ENCODE measurements around the gene TLCD1. TPM values are rescaled to one million over a fixed set of nuclear protein-coding genes. Genes with fewer than 3 reads are reported as not detected.
A peak's percentile ranks its signal among the peaks of the same experiment; 100 is the strongest.

The TLCD1 gene
- total and polyA plus RNA-seq, 10 of the 15 experiments (the other 5 are each of a cell fraction or from before 2014, with no cell fraction given) = 2.9 to 19.8 (median 7.7) TPM

- peak; percentile 59; the same call in 1 of the 2 replicates for TF ChIP-seq POLR2AphosphoS2 (IDR thresholded peaks at IDR 0.05; ENCODE audit: low read depth, low read length)
- TF ChIP-seq YBX1 (IDR thresholded peaks at IDR 0.05) = no peak
- TF ChIP-seq TCF12 (IDR thresholded peaks at IDR 0.05; ENCODE audit: low read depth, low read length) = peak; percentile 46; the same call in 1 of the 2 replicates
- TF ChIP-seq, protein P1, sequence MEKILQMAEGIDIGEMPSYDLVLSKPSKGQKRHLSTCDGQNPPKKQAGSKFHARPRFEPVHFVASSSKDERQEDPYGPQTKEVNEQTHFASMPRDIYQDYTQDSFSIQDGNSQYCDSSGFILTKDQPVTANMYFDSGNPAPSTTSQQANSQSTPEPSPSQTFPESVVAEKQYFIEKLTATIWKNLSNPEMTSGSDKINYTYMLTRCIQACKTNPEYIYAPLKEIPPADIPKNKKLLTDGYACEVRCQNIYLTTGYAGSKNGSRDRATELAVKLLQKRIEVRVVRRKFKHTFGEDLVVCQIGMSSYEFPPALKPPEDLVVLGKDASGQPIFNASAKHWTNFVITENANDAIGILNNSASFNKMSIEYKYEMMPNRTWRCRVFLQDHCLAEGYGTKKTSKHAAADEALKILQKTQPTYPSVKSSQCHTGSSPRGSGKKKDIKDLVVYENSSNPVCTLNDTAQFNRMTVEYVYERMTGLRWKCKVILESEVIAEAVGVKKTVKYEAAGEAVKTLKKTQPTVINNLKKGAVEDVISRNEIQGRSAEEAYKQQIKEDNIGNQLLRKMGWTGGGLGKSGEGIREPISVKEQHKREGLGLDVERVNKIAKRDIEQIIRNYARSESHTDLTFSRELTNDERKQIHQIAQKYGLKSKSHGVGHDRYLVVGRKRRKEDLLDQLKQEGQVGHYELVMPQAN (conservative IDR thresholded peaks at IDR 0.05) = 0 out of 2 replicates have a peak, but pooled peaks have one; percentile 22
- TF ChIP-seq, protein P2, sequence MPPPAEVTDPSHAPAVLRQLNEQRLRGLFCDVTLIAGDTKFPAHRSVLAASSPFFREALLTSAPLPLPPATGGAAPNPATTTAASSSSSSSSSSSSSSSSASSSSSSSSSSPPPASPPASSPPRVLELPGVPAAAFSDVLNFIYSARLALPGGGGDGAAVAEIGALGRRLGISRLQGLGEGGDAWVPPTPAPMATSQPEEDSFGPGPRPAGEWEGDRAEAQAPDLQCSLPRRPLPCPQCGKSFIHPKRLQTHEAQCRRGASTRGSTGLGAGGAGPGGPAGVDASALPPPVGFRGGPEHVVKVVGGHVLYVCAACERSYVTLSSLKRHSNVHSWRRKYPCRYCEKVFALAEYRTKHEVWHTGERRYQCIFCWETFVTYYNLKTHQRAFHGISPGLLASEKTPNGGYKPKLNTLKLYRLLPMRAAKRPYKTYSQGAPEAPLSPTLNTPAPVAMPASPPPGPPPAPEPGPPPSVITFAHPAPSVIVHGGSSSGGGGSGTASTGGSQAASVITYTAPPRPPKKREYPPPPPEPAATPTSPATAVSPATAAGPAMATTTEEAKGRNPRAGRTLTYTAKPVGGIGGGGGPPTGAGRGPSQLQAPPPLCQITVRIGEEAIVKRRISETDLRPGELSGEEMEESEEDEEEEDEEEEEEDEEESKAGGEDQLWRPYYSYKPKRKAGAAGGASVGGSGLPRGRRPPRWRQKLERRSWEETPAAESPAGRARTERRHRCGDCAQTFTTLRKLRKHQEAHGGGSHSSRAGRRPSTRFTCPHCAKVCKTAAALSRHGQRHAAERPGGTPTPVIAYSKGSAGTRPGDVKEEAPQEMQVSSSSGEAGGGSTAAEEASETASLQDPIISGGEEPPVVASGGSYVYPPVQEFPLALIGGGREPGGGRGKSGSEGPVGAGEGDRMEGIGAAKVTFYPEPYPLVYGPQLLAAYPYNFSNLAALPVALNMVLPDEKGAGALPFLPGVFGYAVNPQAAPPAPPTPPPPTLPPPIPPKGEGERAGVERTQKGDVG (CRISPR knock-in tag; IDR thresholded peaks at IDR 0.05) = no peak
- TF ChIP-seq JUNB (IDR thresholded peaks at IDR 0.05) = no peak
- TF ChIP-seq USF1 (IDR thresholded peaks at IDR 0.05; ENCODE audit: borderline replicate concordance, extremely low read length, insufficient read depth, low read depth, low read length) = no peak
- TF ChIP-seq ETV6 (conservative IDR thresholded peaks at IDR 0.05 in 1 of 2, IDR thresholded peaks at IDR 0.05 in 1 of 2; ENCODE audit: borderline replicate concordance in 1 of 2, low read depth in 1 of 2) = no peak
- TF ChIP-seq RELA (IDR thresholded peaks at IDR 0.05; ENCODE audit: borderline replicate concordance, partially characterized antibody) = peak; percentile 43
- TF ChIP-seq PAX5 (IDR thresholded peaks at IDR 0.05; ENCODE audit: borderline replicate concordance, low read depth, low read length) = no peak
- TF ChIP-seq IRF5 (IDR thresholded peaks at IDR 0.05; ENCODE audit: borderline replicate concordance) = no peak
- TF ChIP-seq BMI1 (IDR thresholded peaks at IDR 0.05; ENCODE audit: borderline replicate concordance) = no peak
- TF ChIP-seq HCFC1 (IDR thresholded peaks at IDR 0.05; ENCODE audit: low read length) = peak; percentile 30; the same call in 1 of the 2 replicates
- TF ChIP-seq, protein P3, sequence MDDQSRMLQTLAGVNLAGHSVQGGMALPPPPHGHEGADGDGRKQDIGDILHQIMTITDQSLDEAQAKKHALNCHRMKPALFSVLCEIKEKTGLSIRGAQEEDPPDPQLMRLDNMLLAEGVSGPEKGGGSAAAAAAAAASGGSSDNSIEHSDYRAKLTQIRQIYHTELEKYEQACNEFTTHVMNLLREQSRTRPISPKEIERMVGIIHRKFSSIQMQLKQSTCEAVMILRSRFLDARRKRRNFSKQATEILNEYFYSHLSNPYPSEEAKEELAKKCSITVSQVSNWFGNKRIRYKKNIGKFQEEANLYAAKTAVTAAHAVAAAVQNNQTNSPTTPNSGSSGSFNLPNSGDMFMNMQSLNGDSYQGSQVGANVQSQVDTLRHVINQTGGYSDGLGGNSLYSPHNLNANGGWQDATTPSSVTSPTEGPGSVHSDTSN (IDR thresholded peaks at IDR 0.05; ENCODE audit: insufficient replicate concordance, low read depth, low read length) = no peak
- TF ChIP-seq HDAC6 (IDR thresholded peaks at IDR 0.05; ENCODE audit: unreplicated experiment) = no peak
- TF ChIP-seq NFIC (IDR thresholded peaks at IDR 0.05; ENCODE audit: low read depth, low read length) = no peak
- TF ChIP-seq TCF7 (IDR thresholded peaks at IDR 0.05; ENCODE audit: borderline replicate concordance) = no peak
These were observed 24.4 kb upstream of the TLCD1 start (continued) for GRCh38 chr17:28750178-28751047.

Measured in GM12878 (cell line).